Measurements from ENCODE around the gene SULF2.

Gene SULF2

DNA sequence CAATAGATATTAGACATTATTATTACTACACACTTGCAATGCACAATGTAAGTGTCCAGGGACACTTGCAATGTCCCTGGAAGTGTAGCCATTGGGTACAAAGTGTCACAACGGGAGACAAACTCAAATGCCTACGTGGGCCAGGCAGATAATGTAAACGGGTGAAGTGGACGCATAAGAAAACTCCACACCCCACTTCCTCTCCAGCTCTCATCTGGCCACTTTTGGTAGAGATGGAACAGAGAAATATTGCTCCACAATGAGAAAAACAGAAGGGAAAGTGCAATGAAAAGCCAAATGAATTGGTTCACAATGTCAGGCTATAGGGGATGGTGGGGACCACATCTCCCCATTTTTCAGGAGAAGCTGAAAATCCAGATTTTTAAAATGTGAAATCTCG lies 9.4 kb downstream of the SULF2 start:
- H3K27me3 ChIP-seq (replicated peaks; ENCODE audit: control insufficient read depth, insufficient read depth, low read length, poor library complexity, severe bottlenecking), result no peaks in the 10 kb centered on the region
- H3K4me1 ChIP-seq (ENCODE audit: control insufficient read depth, insufficient read depth, low read length, poor library complexity, severe bottlenecking), result no peaks in the 10 kb centered on the region
- no peaks in the 10 kb centered on the region for H3K36me3 ChIP-seq (ENCODE audit: control insufficient read depth, insufficient read depth, low read length)
- no peak for DNase-seq
- H3K27ac ChIP-seq (ENCODE audit: insufficient read depth, low read length, poor library complexity, severe bottlenecking), result no peak overlapping the region
- H3K9me3 ChIP-seq (ENCODE audit: control insufficient read depth, low read length), result no peaks in the 10 kb centered on the region
- H3K4me3 ChIP-seq (ENCODE audit: insufficient read depth, low read depth, low read length, poor library complexity, severe bottlenecking), result no peak overlapping the region

DNA sequence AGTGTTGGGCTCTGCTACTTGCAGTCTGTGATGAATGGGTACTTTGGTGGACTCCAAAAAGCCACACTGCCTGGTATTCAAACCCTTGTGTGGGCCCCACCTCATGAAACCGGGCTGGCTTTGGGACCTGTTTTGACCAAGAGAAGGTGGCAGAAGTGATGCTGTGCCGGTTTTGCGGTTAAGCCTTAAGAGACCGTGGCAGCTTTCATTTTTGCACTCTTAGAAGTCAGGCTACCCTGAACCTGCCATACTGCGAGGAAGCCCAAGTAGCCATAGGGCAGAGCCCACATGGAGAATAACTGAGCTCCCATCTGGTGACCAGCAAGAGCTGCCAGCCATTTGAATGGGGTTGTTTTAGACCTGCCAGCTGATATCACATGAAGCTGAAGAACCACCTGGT lies 10.2 kb downstream of the SULF2 start:
- Histone ChIP-seq H3K9me3 (ENCODE audit: control insufficient read depth, low read length) (no peaks in the 10 kb centered on the region), H3K27me3 (replicated peaks; ENCODE audit: control insufficient read depth, insufficient read depth, low read length, poor library complexity, severe bottlenecking) (no peaks in the 10 kb centered on the region), H3K4me3 (ENCODE audit: insufficient read depth, low read depth, low read length, poor library complexity, severe bottlenecking) (no peak overlapping the region), H3K4me1 (ENCODE audit: control insufficient read depth, insufficient read depth, low read length, poor library complexity, severe bottlenecking) (no peaks in the 10 kb centered on the region), H3K36me3 (ENCODE audit: control insufficient read depth, insufficient read depth, low read length) (no peaks in the 10 kb centered on the region), H3K27ac (ENCODE audit: insufficient read depth, low read length, poor library complexity, severe bottlenecking) (no peak overlapping the region)
- no peak for DNase-seq

DNA sequence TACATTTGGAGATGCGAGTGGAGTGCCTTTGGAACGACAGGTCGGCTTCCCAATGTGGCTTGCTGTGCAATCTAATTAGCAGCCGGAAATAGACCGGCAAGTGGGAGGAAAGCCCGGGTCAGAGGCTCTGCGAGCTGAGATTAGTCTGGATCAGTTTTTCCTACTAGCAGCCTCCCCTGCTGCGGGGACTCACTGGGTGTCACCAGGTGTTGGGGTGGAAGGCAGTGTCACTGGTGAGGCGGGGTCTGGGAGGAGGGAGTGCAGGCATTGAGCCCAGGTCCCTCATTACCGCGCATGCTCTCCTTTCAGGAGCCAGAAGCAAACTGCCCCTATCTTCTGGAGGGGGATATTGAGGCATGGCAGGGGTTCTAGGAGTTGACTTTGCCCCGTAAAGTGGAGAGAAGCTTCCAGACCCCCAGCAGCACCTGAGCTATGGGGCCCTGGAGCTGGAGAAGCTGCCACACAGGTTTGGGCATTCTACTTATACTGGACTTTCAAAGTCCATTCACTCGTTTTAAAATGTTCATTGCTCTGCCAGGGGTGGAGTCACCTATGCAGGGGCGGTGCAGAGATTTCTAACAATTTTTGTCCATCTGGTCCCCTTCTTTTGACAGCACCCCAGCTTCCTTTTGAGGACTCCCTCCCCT lies 11.0 kb downstream of the SULF2 start:
- Histone ChIP-seq H3K4me3 (ENCODE audit: insufficient read depth, low read depth, low read length, poor library complexity, severe bottlenecking) (no peak overlapping the region), H3K27ac (ENCODE audit: insufficient read depth, low read length, poor library complexity, severe bottlenecking) (no peak overlapping the region)

GRCh38 chr20:47773371-47773786 lies 11.9 kb downstream of the SULF2 start:
- Histone ChIP-seq H3K4me3 (ENCODE audit: insufficient read depth, low read depth, low read length, poor library complexity, severe bottlenecking) (no peak overlapping the region), H3K27ac (ENCODE audit: insufficient read depth, low read length, poor library complexity, severe bottlenecking) (no peak overlapping the region), H3K9me3 (ENCODE audit: control insufficient read depth, low read length) (no peaks in the 10 kb centered on the region), H3K4me1 (ENCODE audit: control insufficient read depth, insufficient read depth, low read length, poor library complexity, severe bottlenecking) (no peaks in the 10 kb centered on the region), H3K27me3 (replicated peaks; ENCODE audit: control insufficient read depth, insufficient read depth, low read length, poor library complexity, severe bottlenecking) (no peaks in the 10 kb centered on the region), H3K36me3 (ENCODE audit: control insufficient read depth, insufficient read depth, low read length) (no peaks in the 10 kb centered on the region)
- DNase-seq, result no peak

More for the DNA sequence above, 11.0 kb downstream of the SULF2 start:
- DNase-seq, result no peak
- Histone ChIP-seq H3K27me3 (replicated peaks; ENCODE audit: control insufficient read depth, insufficient read depth, low read length, poor library complexity, severe bottlenecking) (no peaks in the 10 kb centered on the region), H3K4me1 (ENCODE audit: control insufficient read depth, insufficient read depth, low read length, poor library complexity, severe bottlenecking) (no peaks in the 10 kb centered on the region), H3K36me3 (ENCODE audit: control insufficient read depth, insufficient read depth, low read length) (no peaks in the 10 kb centered on the region), H3K9me3 (ENCODE audit: control insufficient read depth, low read length) (no peaks in the 10 kb centered on the region)

- H3K4me1 ChIP-seq (ENCODE audit: control insufficient read depth, insufficient read depth, low read length, poor library complexity, severe bottlenecking), result no peaks in the 10 kb centered on the region
- H3K4me3 ChIP-seq (ENCODE audit: insufficient read depth, low read depth, low read length, poor library complexity, severe bottlenecking), result no peak overlapping the region
- no peak overlapping the region for H3K27ac ChIP-seq (ENCODE audit: insufficient read depth, low read length, poor library complexity, severe bottlenecking)
- no peak for DNase-seq
- H3K36me3 ChIP-seq (ENCODE audit: control insufficient read depth, insufficient read depth, low read length), result no peaks in the 10 kb centered on the region
- no peaks in the 10 kb centered on the region for H3K9me3 ChIP-seq (ENCODE audit: control insufficient read depth, low read length)
- H3K27me3 ChIP-seq (replicated peaks; ENCODE audit: control insufficient read depth, insufficient read depth, low read length, poor library complexity, severe bottlenecking), result no peaks in the 10 kb centered on the region
These were observed 14.3 kb downstream of the SULF2 start for GRCh38 chr20:47770935-47771334.

DNA sequence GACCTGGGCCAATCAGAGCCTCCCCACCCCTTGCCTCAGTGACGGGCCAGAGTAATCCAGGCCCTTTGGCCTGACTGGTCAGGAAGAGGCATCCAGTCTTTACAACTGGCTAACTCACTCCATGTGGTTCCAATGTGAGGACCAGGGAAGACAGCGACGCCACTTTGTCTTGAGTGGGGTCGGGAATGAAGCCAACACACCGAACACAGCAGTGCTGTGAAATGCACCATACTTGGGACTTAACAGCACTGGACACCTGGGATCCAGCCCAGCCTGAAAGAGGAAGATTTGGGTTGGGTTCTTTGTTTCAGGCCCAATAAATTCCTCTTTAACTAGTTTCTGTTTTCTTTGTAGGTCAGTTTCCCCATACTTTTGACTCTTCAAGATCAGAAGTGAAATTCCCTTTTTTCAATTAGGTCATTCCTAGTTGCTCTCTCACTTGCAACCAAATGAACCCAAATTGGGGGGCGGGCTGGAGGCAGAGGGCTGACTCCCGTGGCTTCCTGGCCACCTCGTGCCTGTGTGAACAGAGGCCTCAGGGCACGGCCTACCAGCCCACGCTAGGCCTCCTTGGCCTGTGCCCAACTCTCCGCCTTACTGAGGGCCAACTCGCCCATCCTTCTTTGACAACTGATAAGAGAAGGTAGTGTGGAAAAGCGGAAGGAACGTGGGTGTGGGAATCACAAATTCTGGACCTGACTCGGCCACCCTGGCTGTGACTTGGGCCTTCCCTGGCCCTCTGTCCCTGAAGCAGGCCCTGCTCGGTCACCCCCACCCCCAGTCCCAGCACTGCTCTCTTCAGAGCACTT lies 17.1 kb downstream of the SULF2 start:
- Histone ChIP-seq H3K27me3 (replicated peaks; ENCODE audit: control insufficient read depth, insufficient read depth, low read length, poor library complexity, severe bottlenecking) (no peaks in the 10 kb centered on the region), H3K4me1 (ENCODE audit: control insufficient read depth, insufficient read depth, low read length, poor library complexity, severe bottlenecking) (no peaks in the 10 kb centered on the region), H3K27ac (ENCODE audit: insufficient read depth, low read length, poor library complexity, severe bottlenecking) (no peak overlapping the region), H3K36me3 (ENCODE audit: control insufficient read depth, insufficient read depth, low read length) (no peaks in the 10 kb centered on the region), H3K9me3 (ENCODE audit: control insufficient read depth, low read length) (no peaks in the 10 kb centered on the region), H3K4me3 (ENCODE audit: insufficient read depth, low read depth, low read length, poor library complexity, severe bottlenecking) (no peak overlapping the region)
- DNase-seq, result no peak

- Histone ChIP-seq H3K36me3 (ENCODE audit: control insufficient read depth, insufficient read depth, low read length) (no peaks in the 10 kb centered on the region), H3K4me1 (ENCODE audit: control insufficient read depth, insufficient read depth, low read length, poor library complexity, severe bottlenecking) (no peaks in the 10 kb centered on the region), H3K4me3 (ENCODE audit: insufficient read depth, low read depth, low read length, poor library complexity, severe bottlenecking) (no peak overlapping the region), H3K9me3 (ENCODE audit: control insufficient read depth, low read length) (no peaks in the 10 kb centered on the region), H3K27ac (ENCODE audit: insufficient read depth, low read length, poor library complexity, severe bottlenecking) (no peak overlapping the region), H3K27me3 (replicated peaks; ENCODE audit: control insufficient read depth, insufficient read depth, low read length, poor library complexity, severe bottlenecking) (no peaks in the 10 kb centered on the region)
- DNase-seq, result no peak
These were observed 19.3 kb downstream of the SULF2 start for GRCh38 chr20:47765691-47766594.

- Histone ChIP-seq H3K27ac (ENCODE audit: insufficient read depth, low read length, poor library complexity, severe bottlenecking) (no peak overlapping the region), H3K27me3 (replicated peaks; ENCODE audit: control insufficient read depth, insufficient read depth, low read length, poor library complexity, severe bottlenecking) (no peaks in the 10 kb centered on the region), H3K4me1 (ENCODE audit: control insufficient read depth, insufficient read depth, low read length, poor library complexity, severe bottlenecking) (no peaks in the 10 kb centered on the region), H3K4me3 (ENCODE audit: insufficient read depth, low read depth, low read length, poor library complexity, severe bottlenecking) (no peak overlapping the region), H3K36me3 (ENCODE audit: control insufficient read depth, insufficient read depth, low read length) (no peaks in the 10 kb centered on the region), H3K9me3 (ENCODE audit: control insufficient read depth, low read length) (no peaks in the 10 kb centered on the region)
- no peak for DNase-seq
These were observed 20.0 kb downstream of the SULF2 start for GRCh38 chr20:47765271-47765670.

DNA sequence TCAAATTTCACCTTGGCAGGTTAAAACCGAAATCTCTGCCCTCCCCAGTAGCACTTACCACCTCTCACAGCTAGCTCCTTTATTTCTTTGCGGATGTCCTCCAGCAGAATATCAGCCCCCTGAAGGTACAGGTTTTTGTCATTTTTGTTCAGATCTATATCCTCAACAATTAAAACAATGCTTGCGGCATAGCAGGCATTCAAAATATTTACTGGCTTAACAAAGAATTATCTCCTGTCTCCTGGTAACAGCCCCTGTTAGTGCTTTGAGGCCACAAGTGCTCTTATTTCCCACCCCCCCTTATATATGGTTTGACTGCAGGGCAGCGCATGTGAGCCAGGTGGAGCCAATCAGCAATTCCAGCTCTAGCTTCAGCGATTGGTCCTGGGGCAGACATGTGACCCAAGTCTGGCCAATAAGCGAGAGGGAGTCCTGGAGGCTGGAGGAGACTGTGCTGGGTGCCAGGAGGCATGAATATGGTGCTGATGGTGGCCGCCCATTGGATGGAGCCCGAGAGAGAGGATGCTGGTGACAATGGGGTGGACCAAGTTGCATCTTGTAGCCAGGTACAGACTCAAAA lies 21.0 kb downstream of the SULF2 start:
- DNase-seq, result no peak
- Histone ChIP-seq H3K4me3 (ENCODE audit: insufficient read depth, low read depth, low read length, poor library complexity, severe bottlenecking) (no peak overlapping the region), H3K4me1 (ENCODE audit: control insufficient read depth, insufficient read depth, low read length, poor library complexity, severe bottlenecking) (no peaks in the 10 kb centered on the region), H3K27me3 (replicated peaks; ENCODE audit: control insufficient read depth, insufficient read depth, low read length, poor library complexity, severe bottlenecking) (no peaks in the 10 kb centered on the region), H3K9me3 (ENCODE audit: control insufficient read depth, low read length) (no peaks in the 10 kb centered on the region), H3K36me3 (ENCODE audit: control insufficient read depth, insufficient read depth, low read length) (no peaks in the 10 kb centered on the region), H3K27ac (ENCODE audit: insufficient read depth, low read length, poor library complexity, severe bottlenecking) (no peak overlapping the region)

Measured in effector memory CD4-positive, alpha-beta T cell (primary cell).